ENCODE data around the gene TGIF2LY.
"Not testable (repeated sequence)": the region's sequence is repeated elsewhere in the genome, so short reads cannot be mapped to it uniquely, and the experiment has no call there.

Gene TGIF2LY

DNA sequence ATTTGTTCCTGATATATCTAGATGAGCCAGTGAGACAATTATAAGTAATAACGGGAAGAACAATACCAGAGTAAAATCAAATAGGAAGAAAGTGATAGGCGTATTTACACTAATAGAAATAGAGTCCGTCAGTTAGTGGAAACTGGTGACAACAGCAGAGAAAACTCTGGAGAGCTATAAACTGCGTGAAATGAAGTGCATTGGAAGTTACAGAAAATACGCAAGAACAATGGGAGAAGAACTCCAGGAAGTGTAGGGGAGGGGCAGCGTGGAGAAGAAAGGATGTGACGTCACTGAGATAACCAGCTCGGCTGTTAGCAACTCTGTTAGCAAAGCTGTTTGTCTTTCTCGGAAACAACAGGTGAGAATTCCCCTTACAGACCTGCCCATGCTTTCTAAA, at the start of gene TGIF2LY:
Gene TGIF2LY, plus strand, starts transcription at position 301 of the 400 bp plus-strand sequence. CDS start 178 bp downstream, outside the sequence.
- not testable (repeated sequence) for DNase-seq
